ENCODE results near the gene XXYLT1.

The XXYLT1 gene

DNA sequence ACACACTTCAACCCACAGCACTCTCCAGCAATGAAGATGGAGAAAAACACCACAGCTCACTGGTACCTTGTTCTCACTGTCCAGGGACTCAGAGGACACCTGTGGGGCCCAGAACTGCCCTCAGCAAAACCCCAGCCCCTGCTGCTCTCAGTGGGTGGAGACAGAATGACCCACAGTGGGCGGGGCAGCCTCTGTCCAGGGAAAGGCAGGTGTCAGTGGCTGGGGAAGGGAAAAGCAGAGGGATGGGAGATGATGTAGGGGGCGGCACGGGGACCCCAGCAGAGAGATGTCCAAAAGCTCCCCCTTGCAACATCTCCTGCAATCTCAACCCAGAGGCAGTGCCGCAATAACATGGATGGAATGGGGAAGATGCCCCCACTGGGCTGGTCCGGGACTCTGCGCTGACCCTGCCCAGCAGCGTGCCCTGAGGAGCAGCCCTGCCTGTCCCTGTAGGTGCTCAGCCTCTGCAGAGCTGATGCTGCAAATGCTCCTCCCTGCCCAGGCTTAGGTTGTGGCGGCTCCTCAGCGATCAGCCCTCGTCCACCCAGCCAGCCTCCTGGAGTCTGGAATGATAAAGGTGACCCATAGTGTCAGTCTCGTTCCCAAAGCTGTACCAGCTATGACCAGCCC is 193.9 kb downstream of the XXYLT1 start:
- Histone ChIP-seq H3K9ac (ENCODE audit: low read depth, low read length) (no peak overlapping the region), H3K4me3 (ENCODE audit: low read length) (no peak overlapping the region), H3K36me3 (ENCODE audit: insufficient read depth, low read length) (no peaks in the 10 kb centered on the region), H3K4me2 (ENCODE audit: low read length) (no peak overlapping the region), H3K27me3 (ENCODE audit: control insufficient read depth, insufficient read depth, low read length) (no peaks in the 10 kb centered on the region), H3K9me3 (replicated peaks; ENCODE audit: low read length) (no peaks in the 10 kb centered on the region), H3K4me1 (ENCODE audit: control insufficient read depth, insufficient read depth, low read length) (peaks cover 4% of the 10 kb centered on the region)

DNA sequence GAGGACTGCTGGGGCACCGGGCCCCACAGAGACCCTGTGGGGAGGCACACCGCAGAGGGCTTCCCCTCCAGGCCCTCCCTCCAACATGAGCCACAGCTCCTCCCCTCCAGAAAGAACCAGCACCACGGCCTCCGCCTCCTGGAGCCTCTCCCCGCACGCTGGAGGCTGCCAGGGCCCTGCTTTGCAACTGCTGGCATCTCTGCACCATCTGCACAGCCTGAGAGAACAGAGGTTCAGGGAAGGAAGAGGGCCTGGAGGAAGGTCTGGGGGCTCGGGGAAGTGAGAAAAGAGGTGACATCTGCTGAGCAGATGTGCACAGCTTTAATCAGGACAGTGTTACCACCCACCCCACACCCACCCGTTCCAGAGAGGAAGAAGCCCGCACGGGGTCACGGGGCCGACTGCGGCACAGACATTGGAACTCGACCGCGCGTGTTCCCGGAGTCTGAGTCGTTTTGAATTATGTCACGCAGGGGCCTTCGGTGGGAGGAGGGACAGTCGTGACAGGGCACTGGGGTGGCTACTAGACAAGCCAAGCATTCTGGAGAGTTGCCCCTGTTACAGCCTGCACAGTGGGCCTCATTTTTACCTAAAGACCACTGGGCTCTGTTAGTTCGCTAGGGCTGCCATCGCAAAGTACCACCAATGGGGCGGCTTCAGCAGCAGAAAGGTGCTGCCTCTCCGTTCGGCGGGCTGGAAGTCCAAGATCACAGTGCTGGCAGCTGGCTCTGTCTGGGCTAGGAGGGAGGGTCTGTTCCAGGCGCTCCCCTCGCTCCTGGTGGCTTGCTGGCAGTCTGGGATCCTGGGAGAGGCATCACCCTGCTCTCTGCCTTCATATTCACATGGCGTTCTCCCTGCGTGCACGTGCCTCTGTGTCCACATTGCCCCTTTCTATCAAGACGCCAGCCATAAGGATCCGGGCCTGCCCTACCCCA is 194.8 kb downstream of the XXYLT1 start:
- peaks cover 4% of the 10 kb centered on the region for H3K4me1 ChIP-seq (ENCODE audit: control insufficient read depth, insufficient read depth, low read length)
- H3K9ac ChIP-seq (ENCODE audit: low read depth, low read length), result no peak overlapping the region
- no peak overlapping the region for H3K4me2 ChIP-seq (ENCODE audit: low read length)

GRCh38 chr3:195075199-195075940 is 195.6 kb downstream of the XXYLT1 start:
- Histone ChIP-seq H3K4me3 (ENCODE audit: low read length) (no peak overlapping the region), H3K27me3 (ENCODE audit: control insufficient read depth, insufficient read depth, low read length) (no peaks in the 10 kb centered on the region), H3K9me3 (replicated peaks; ENCODE audit: low read length) (no peaks in the 10 kb centered on the region), H3K36me3 (ENCODE audit: insufficient read depth, low read length) (no peaks in the 10 kb centered on the region), H3K9ac (ENCODE audit: low read depth, low read length) (no peak overlapping the region), H3K4me2 (ENCODE audit: low read length) (no peak overlapping the region), H3K4me1 (ENCODE audit: control insufficient read depth, insufficient read depth, low read length) (peaks cover 4% of the 10 kb centered on the region)

More for the DNA sequence above, 194.8 kb downstream of the XXYLT1 start:
- H3K4me3 ChIP-seq (ENCODE audit: low read length), result no peak overlapping the region
- no peaks in the 10 kb centered on the region for H3K9me3 ChIP-seq (replicated peaks; ENCODE audit: low read length)
- no peaks in the 10 kb centered on the region for H3K27me3 ChIP-seq (ENCODE audit: control insufficient read depth, insufficient read depth, low read length)
- H3K36me3 ChIP-seq (ENCODE audit: insufficient read depth, low read length), result no peaks in the 10 kb centered on the region

GRCh38 chr3:195073866-195074860 is 196.8 kb downstream of the XXYLT1 start:
- Histone ChIP-seq H3K9me3 (replicated peaks; ENCODE audit: low read length) (no peaks in the 10 kb centered on the region), H3K4me1 (ENCODE audit: control insufficient read depth, insufficient read depth, low read length) (peaks cover 4% of the 10 kb centered on the region), H3K36me3 (ENCODE audit: insufficient read depth, low read length) (peaks cover 5% of the 10 kb centered on the region), H3K27me3 (ENCODE audit: control insufficient read depth, insufficient read depth, low read length) (no peaks in the 10 kb centered on the region), H3K4me2 (ENCODE audit: low read length) (no peak overlapping the region), H3K4me3 (ENCODE audit: low read length) (no peak overlapping the region), H3K9ac (ENCODE audit: low read depth, low read length) (no peak overlapping the region)

GRCh38 chr3:195072916-195073564 is 197.9 kb downstream of the XXYLT1 start:
- Histone ChIP-seq H3K9me3 (replicated peaks; ENCODE audit: low read length) (no peaks in the 10 kb centered on the region), H3K4me3 (ENCODE audit: low read length) (no peak overlapping the region), H3K9ac (ENCODE audit: low read depth, low read length) (no peak overlapping the region), H3K27me3 (ENCODE audit: control insufficient read depth, insufficient read depth, low read length) (no peaks in the 10 kb centered on the region), H3K36me3 (ENCODE audit: insufficient read depth, low read length) (peaks cover 7% of the 10 kb centered on the region), H3K4me2 (ENCODE audit: low read length) (no peak overlapping the region), H3K4me1 (ENCODE audit: control insufficient read depth, insufficient read depth, low read length) (peaks cover 8% of the 10 kb centered on the region)

GRCh38 chr3:195071916-195072820 is 198.8 kb downstream of the XXYLT1 start:
- Histone ChIP-seq H3K4me3 (ENCODE audit: low read length) (no peak overlapping the region), H3K36me3 (ENCODE audit: insufficient read depth, low read length) (peaks cover 7% of the 10 kb centered on the region), H3K9me3 (replicated peaks; ENCODE audit: low read length) (no peaks in the 10 kb centered on the region), H3K4me2 (ENCODE audit: low read length) (no peak overlapping the region), H3K4me1 (ENCODE audit: control insufficient read depth, insufficient read depth, low read length) (peaks cover 11% of the 10 kb centered on the region), H3K27me3 (ENCODE audit: control insufficient read depth, insufficient read depth, low read length) (no peaks in the 10 kb centered on the region), H3K9ac (ENCODE audit: low read depth, low read length) (no peak overlapping the region)

DNA sequence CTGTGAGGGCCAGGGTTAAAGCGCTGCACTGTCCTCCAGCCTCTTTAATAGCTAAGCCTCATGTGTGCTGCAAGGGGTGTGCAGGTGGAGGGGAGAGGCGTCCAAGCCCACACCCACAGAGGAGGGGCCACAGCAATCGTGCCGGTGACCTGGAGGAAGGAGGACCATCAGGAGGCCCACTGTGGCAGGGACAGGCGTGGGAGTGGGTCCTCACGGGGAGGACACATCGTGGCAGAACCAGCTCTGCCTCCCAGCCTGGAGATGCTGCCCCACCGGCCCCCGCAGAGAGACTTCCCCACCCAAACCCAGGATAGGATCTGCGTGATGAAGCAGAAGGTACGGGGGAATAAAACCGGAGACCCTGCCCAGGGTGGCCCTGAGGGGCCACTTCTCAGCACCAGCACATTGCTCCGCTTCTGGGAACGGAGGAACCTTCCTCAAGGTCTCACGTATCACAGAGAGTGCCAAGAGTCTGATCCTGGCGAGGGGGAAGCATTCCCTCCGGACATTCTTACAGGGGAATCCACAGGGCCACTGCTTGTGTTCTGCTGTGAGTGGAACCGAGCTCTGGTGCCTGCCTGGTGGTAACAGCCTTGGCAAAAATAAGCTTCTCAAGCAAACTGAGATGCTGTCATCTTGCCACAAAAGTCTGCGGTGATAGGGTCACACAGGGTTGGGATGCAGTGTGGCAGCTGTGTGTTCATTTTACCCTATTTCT is 199.8 kb downstream of the XXYLT1 start:
- Histone ChIP-seq H3K4me3 (ENCODE audit: low read length) (no peak overlapping the region), H3K9me3 (replicated peaks; ENCODE audit: low read length) (no peaks in the 10 kb centered on the region), H3K9ac (ENCODE audit: low read depth, low read length) (no peak overlapping the region), H3K4me1 (ENCODE audit: control insufficient read depth, insufficient read depth, low read length) (peaks cover 11% of the 10 kb centered on the region), H3K36me3 (ENCODE audit: insufficient read depth, low read length) (peaks cover 7% of the 10 kb centered on the region), H3K27me3 (ENCODE audit: control insufficient read depth, insufficient read depth, low read length) (no peaks in the 10 kb centered on the region), H3K4me2 (ENCODE audit: low read length) (no peak overlapping the region)

DNA sequence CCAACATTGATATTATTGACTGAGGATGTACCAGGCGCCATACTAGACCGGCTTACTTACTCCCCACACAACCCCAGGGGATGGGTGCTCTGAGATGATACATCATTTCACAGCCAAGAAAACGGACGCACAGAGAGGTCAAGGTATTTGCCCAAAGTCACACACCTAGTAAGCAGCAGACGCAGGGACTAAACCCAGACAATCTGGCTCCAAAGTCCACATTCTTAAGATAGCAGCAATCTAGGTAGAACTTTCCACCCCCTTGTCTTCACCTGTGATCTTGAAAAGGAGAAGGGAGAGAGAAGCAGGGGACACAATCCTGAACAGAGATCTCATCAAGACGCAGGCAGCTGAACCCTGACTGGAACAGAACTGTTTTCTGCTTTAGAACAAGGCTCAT is 200.6 kb downstream of the XXYLT1 start:
- H3K4me2 ChIP-seq (ENCODE audit: low read length), result no peak overlapping the region
- H3K9ac ChIP-seq (ENCODE audit: low read depth, low read length), result no peak overlapping the region
- H3K4me3 ChIP-seq (ENCODE audit: low read length), result no peak overlapping the region
- H3K9me3 ChIP-seq (replicated peaks; ENCODE audit: low read length), result no peaks in the 10 kb centered on the region
- peaks cover 6% of the 10 kb centered on the region for H3K4me1 ChIP-seq (ENCODE audit: control insufficient read depth, insufficient read depth, low read length)
- no peaks in the 10 kb centered on the region for H3K27me3 ChIP-seq (ENCODE audit: control insufficient read depth, insufficient read depth, low read length)
- peaks cover 7% of the 10 kb centered on the region for H3K36me3 ChIP-seq (ENCODE audit: insufficient read depth, low read length)

DNA sequence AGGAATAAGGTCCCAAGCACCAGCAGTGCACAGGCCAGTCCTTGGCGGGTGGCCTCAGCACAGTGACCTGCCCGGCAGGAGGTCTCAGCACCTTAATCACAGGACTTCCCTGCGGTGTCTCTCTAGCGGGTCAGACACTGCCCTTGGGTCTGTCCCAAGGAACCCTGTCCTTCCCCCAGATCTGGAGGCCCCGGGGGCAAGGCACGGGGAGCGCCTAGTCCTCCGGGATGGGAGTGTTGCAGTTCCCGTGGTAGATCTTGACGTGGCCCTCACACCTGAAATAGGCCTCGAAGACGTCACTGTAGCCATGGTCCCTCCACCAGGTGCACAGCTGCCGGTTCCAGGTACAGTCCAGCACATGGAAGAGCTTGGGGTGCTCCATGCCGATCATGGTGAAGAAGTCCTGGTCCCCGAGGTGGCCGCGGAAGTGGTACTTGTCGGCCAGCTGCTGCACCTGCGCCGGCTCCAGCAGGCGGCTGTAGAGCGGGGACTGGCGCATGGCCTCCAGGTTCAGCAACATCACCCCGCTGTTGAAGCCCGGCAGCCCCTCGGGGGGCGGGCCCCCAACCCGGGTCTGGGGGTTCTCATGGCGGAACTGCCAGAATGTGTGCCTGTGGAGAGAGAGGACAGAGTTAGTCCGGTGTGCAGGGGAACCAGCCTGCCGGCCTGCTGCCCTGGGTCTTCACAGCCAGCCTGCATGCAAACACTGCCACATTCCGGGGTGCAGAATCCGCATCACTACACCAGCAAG is 201.3 kb downstream of the XXYLT1 start:
- Histone ChIP-seq H3K27me3 (ENCODE audit: control insufficient read depth, insufficient read depth, low read length) (no peaks in the 10 kb centered on the region), H3K4me3 (ENCODE audit: low read length) (no peak overlapping the region), H3K9ac (ENCODE audit: low read depth, low read length) (no peak overlapping the region), H3K9me3 (replicated peaks; ENCODE audit: low read length) (no peaks in the 10 kb centered on the region), H3K36me3 (ENCODE audit: insufficient read depth, low read length) (peaks cover 7% of the 10 kb centered on the region), H3K4me1 (ENCODE audit: control insufficient read depth, insufficient read depth, low read length) (peaks cover 6% of the 10 kb centered on the region), H3K4me2 (ENCODE audit: low read length) (no peak overlapping the region)

Measured in skeletal muscle satellite cell (primary cell).